HEK293 (cell line): ENCODE data around the gene SLC17A1.

Experiments used
- CTCF ChIA-PET: fragments of 350-600 bp; formaldehyde crosslinking; extraction: SDS; loops from one replicate; lab custom pipeline; 2021; ENCODE audit warnings: antibody characterized with exemption; lab: Yijun Ruan, JAX
- POLR2A ChIA-PET: fragments of 300-600 bp; formaldehyde crosslinking; extraction: SDS; loops from one replicate; lab custom pipeline; 2020; ENCODE audit warnings: antibody characterized with exemption, inconsistent platforms; lab: Yijun Ruan, JAX
- H3K27ac ChIP-seq: fragments of 200-500 bp; sonication (Bioruptor generic); 2 replicates; pipeline ENCODE4 v1.5.1; 2014; ENCODE audit warnings: low read depth, low read length, control low read depth, inconsistent platforms; ENCODE audit errors: extremely low read depth
- H3K36me3 ChIP-seq, 2 experiments: fragments of 200-500 bp in 1 of 2; sonication (Bioruptor generic) in 1 of 2; 1 replicate in 1 of 2; 2 replicates in 1 of 2; pipeline ENCODE4 v1.5.1; 2014 to 2017; ENCODE audit warnings: inconsistent platforms in 2 of 2, low read length in 2 of 2; ENCODE audit not compliant: control insufficient read depth in 2 of 2, insufficient read depth in 1 of 2
- H3K4me1 ChIP-seq: fragments of 200-500 bp; sonication (Bioruptor generic); 2 replicates; pipeline ENCODE4 v1.5.1; 2014; ENCODE audit warnings: mild to moderate bottlenecking, low read length, inconsistent platforms; ENCODE audit not compliant: control insufficient read depth, insufficient read depth
- H3K4me3 ChIP-seq: 2 replicates; pipeline ENCODE4 v1.5.1; 2011; ENCODE audit warnings: low read depth, mild to moderate bottlenecking, control low read depth, low read length, moderate library complexity
- H3K9me3 ChIP-seq: fragments of 200-500 bp; sonication (Bioruptor generic); 2 replicates; pipeline ENCODE4 v1.5.1; 2014; ENCODE audit warnings: low read depth, low read length, inconsistent platforms; ENCODE audit not compliant: control insufficient read depth, insufficient read depth
- MEIS1 ChIP-seq: sonication (generic); formaldehyde crosslinking; IDR thresholded peaks from 2 replicates; pipeline ENCODE4 v1.8.1; 2022; ENCODE audit warnings: missing genetic modification reagents, mild to moderate bottlenecking, borderline replicate concordance
- TRIM28 ChIP-seq: IDR thresholded peaks from 2 replicates; pipeline ENCODE4 v1.6.1; 2011; ENCODE audit warnings: low read length, control low read depth, borderline replicate concordance
- ZNF114 ChIP-seq: fragments of 450-650 bp; formaldehyde crosslinking; IDR thresholded peaks from 2 replicates; pipeline ENCODE4 v1.5.0; 2017; ENCODE audit warnings: missing biosample characterization, missing genetic modification characterization
- ZNF132 ChIP-seq: fragments of 450-650 bp; formaldehyde crosslinking; IDR thresholded peaks from 2 replicates; pipeline ENCODE4 v1.5.1; 2017; ENCODE audit warnings: missing biosample characterization, missing genetic modification characterization, borderline replicate concordance
- ZNF530 ChIP-seq: fragments of 450-650 bp; formaldehyde crosslinking; IDR thresholded peaks from 2 replicates; pipeline ENCODE4 v1.5.1; 2016; ENCODE audit warnings: low read depth, missing biosample characterization, missing genetic modification characterization
- ZNF843 ChIP-seq: fragments of 450-650 bp; formaldehyde crosslinking; IDR thresholded peaks from 2 replicates; pipeline ENCODE4 v1.5.1; 2016; ENCODE audit warnings: missing biosample characterization, missing genetic modification characterization
- TF ChIP-seq, protein P1 (sequence below): fragments of 450-650 bp; formaldehyde crosslinking; IDR thresholded peaks from 2 replicates; pipeline ENCODE4 v1.5.1; 2016; ENCODE audit warnings: missing biosample characterization, missing genetic modification characterization
- TF ChIP-seq, protein P2 (sequence below): fragments of 450-650 bp; formaldehyde crosslinking; IDR thresholded peaks from 2 replicates; pipeline ENCODE4 v1.5.1; 2016; ENCODE audit warnings: missing biosample characterization, missing genetic modification characterization
- TF ChIP-seq, protein P3 (sequence below): fragments of 450-650 bp; formaldehyde crosslinking; IDR thresholded peaks from 2 replicates; pipeline ENCODE4 v1.5.1; 2016; ENCODE audit warnings: missing biosample characterization, missing genetic modification characterization, borderline replicate concordance
- TF ChIP-seq, protein P4 (sequence below): fragments of 450-650 bp; formaldehyde crosslinking; IDR thresholded peaks from 2 replicates; pipeline ENCODE4 v1.5.1; 2016; ENCODE audit warnings: missing biosample characterization, missing genetic modification characterization
- TF ChIP-seq, protein P5 (sequence below): fragments of 450-650 bp; formaldehyde crosslinking; IDR thresholded peaks from 2 replicates; pipeline ENCODE4 v1.5.1; 2016; ENCODE audit warnings: missing biosample characterization, missing genetic modification characterization, borderline replicate concordance

The SLC17A1 gene

DNA sequence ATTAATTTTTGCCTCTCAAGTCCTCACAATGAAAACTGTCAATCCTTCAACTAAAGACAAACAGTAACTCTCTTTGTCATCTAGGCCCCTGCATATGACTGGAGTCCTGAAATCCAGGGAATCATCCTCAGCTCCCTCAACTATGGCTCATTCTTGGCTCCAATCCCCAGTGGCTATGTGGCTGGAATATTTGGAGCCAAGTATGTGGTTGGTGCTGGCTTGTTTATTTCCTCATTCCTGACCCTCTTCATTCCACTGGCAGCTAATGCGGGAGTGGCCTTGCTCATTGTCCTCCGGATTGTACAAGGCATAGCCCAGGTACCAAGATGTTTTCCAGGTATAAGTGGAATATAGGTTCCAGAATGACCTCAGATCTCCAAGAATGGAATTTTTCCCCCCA is 61.9 kb downstream of the SLC17A1 start:
- no peak overlapping the region for H3K27ac ChIP-seq
- no peaks in the 10 kb centered on the region for H3K4me1 ChIP-seq
- CTCF ChIA-PET = no interaction called here
- no peaks in the 10 kb centered on the region for H3K36me3 ChIP-seq
- POLR2A ChIA-PET = no interaction called here
- no peaks in the 10 kb centered on the region for H3K9me3 ChIP-seq
- TF ChIP-seq ZNF843 (tag by site-specific recombination) (no peak), ZNF114 (tag by site-specific recombination) (no peak), TRIM28 (no peak), ZNF530 (tag by site-specific recombination) (no peak), ZNF132 (tag by site-specific recombination) (no peak)
- TF ChIP-seq, protein P1, sequence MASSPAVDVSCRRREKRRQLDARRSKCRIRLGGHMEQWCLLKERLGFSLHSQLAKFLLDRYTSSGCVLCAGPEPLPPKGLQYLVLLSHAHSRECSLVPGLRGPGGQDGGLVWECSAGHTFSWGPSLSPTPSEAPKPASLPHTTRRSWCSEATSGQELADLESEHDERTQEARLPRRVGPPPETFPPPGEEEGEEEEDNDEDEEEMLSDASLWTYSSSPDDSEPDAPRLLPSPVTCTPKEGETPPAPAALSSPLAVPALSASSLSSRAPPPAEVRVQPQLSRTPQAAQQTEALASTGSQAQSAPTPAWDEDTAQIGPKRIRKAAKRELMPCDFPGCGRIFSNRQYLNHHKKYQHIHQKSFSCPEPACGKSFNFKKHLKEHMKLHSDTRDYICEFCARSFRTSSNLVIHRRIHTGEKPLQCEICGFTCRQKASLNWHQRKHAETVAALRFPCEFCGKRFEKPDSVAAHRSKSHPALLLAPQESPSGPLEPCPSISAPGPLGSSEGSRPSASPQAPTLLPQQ (tag by site-specific recombination) = no peak
- TF ChIP-seq, protein P2, sequence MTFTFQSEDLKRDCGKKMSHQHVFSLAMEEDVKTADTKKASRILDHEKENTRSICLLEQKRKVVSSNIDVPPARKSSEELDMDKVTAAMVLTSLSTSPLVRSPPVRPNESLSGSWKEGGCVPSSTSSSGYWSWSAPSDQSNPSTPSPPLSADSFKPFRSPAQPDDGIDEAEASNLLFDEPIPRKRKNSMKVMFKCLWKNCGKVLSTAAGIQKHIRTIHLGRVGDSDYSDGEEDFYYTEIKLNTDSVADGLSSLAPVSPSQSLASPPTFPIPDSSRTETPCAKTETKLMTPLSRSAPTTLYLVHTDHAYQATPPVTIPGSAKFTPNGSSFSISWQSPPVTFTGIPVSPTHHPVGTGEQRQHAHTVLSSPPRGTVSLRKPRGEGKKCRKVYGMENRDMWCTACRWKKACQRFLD (tag by site-specific recombination) = no peak
- H3K4me3 ChIP-seq = no peak overlapping the region

DNA sequence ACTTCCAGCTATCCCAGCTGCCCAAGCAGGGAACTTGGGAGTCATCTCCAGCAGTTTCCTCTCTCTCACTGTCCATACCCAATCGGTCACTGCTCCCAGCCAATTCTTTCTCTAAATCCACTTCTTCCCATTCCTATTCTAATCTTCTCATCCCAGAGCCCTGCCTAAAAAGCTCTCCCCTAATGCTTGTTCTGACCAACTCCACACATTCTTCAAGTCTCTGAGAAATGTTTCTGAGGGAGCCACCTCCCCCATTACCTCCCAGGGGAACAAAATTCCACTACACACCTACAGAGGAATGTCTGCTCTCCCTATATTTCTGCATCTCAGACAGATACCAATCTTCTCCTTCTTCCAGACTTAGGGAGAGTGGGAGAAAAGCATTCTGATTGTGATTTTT is 63.3 kb downstream of the SLC17A1 start:
- Histone ChIP-seq H3K27ac (no peak overlapping the region), H3K4me3 (no peak overlapping the region), H3K4me1 (no peaks in the 10 kb centered on the region), H3K36me3 (no peaks in the 10 kb centered on the region), H3K9me3 (no peaks in the 10 kb centered on the region)
- POLR2A ChIA-PET = no interaction called here
- CTCF ChIA-PET = interaction anchor here (0.6 to 1.7 kb wide), 4 partner anchors 19 to 78 kb away, joined by 3 to 5 read pairs (median 4); no protein-coding TSS in a partner anchor
- TF ChIP-seq, protein P3, sequence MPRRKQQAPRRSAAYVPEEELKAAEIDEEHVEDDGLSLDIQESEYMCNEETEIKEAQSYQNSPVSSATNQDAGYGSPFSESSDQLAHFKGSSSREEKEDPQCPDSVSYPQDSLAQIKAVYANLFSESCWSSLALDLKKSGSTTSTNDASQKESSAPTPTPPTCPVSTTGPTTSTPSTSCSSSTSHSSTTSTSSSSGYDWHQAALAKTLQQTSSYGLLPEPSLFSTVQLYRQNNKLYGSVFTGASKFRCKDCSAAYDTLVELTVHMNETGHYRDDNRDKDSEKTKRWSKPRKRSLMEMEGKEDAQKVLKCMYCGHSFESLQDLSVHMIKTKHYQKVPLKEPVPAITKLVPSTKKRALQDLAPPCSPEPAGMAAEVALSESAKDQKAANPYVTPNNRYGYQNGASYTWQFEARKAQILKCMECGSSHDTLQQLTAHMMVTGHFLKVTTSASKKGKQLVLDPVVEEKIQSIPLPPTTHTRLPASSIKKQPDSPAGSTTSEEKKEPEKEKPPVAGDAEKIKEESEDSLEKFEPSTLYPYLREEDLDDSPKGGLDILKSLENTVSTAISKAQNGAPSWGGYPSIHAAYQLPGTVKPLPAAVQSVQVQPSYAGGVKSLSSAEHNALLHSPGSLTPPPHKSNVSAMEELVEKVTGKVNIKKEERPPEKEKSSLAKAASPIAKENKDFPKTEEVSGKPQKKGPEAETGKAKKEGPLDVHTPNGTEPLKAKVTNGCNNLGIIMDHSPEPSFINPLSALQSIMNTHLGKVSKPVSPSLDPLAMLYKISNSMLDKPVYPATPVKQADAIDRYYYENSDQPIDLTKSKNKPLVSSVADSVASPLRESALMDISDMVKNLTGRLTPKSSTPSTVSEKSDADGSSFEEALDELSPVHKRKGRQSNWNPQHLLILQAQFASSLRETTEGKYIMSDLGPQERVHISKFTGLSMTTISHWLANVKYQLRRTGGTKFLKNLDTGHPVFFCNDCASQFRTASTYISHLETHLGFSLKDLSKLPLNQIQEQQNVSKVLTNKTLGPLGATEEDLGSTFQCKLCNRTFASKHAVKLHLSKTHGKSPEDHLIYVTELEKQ (tag by site-specific recombination) = no peak
- TF ChIP-seq, protein P4, sequence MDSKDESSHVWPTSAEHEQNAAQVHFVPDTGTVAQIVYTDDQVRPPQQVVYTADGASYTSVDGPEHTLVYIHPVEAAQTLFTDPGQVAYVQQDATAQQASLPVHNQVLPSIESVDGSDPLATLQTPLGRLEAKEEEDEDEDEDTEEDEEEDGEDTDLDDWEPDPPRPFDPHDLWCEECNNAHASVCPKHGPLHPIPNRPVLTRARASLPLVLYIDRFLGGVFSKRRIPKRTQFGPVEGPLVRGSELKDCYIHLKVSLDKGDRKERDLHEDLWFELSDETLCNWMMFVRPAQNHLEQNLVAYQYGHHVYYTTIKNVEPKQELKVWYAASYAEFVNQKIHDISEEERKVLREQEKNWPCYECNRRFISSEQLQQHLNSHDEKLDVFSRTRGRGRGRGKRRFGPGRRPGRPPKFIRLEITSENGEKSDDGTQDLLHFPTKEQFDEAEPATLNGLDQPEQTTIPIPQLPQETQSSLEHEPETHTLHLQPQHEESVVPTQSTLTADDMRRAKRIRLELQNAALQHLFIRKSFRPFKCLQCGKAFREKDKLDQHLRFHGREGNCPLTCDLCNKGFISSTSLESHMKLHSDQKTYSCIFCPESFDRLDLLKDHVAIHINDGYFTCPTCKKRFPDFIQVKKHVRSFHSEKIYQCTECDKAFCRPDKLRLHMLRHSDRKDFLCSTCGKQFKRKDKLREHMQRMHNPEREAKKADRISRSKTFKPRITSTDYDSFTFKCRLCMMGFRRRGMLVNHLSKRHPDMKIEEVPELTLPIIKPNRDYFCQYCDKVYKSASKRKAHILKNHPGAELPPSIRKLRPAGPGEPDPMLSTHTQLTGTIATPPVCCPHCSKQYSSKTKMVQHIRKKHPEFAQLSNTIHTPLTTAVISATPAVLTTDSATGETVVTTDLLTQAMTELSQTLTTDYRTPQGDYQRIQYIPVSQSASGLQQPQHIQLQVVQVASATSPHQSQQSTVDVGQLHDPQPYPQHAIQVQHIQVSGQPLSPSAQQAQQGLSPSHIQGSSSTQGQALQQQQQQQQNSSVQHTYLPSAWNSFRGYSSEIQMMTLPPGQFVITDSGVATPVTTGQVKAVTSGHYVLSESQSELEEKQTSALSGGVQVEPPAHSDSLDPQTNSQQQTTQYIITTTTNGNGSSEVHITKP (tag by site-specific recombination) = no peak
- no peak for TF ChIP-seq ZNF530 (tag by site-specific recombination)
- TF ChIP-seq, protein P5, sequence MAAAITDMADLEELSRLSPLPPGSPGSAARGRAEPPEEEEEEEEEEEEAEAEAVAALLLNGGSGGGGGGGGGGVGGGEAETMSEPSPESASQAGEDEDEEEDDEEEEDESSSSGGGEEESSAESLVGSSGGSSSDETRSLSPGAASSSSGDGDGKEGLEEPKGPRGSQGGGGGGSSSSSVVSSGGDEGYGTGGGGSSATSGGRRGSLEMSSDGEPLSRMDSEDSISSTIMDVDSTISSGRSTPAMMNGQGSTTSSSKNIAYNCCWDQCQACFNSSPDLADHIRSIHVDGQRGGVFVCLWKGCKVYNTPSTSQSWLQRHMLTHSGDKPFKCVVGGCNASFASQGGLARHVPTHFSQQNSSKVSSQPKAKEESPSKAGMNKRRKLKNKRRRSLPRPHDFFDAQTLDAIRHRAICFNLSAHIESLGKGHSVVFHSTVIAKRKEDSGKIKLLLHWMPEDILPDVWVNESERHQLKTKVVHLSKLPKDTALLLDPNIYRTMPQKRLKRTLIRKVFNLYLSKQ (tag by site-specific recombination) = no peak
- TF ChIP-seq MEIS1 (CRISPR knock-in tag) = no peak
